Keratinocyte (primary cell): Measurements from ENCODE around the gene TPCN2.

ENCODE experiments used
- CTCF ChIP-seq, 3 experiments: IDR thresholded peaks in 1 of 3; conservative IDR thresholded peaks in 1 of 3; optimal IDR thresholded peaks in 1 of 3; 2 replicates in 2 of 3; 3 replicates in 1 of 3; pipeline versions ENCODE3 to v1.5.1; 2011; ENCODE audit warnings: low read length in 3 of 3, mild to moderate bottlenecking in 3 of 3, moderate library complexity in 2 of 3, control low read depth in 1 of 3, inconsistent platforms in 1 of 3; ENCODE audit not compliant: insufficient read depth in 2 of 3; ENCODE audit errors: extremely low read depth in 1 of 3
- EZH2 ChIP-seq: IDR thresholded peaks from one replicate; pipeline ENCODE4 v1.6.1; 2012; ENCODE audit warnings: inconsistent platforms, mild to moderate bottlenecking, low read length, moderate library complexity

GRCh38 chr11:69121021-69121420 lies 72.3 kb downstream of the TPCN2 start:
- TF ChIP-seq CTCF (optimal IDR thresholded peaks at IDR 0.05 in 1 of 3, IDR thresholded peaks at IDR 0.05 in 1 of 3, conservative IDR thresholded peaks at IDR 0.05 in 1 of 3; ENCODE audit: extremely low read depth in 1 of 3, insufficient read depth in 2 of 3, low read length in 3 of 3) (no peak), EZH2 (no peak)
